LNCaP clone FGC (cell line): ENCODE results near the gene ARL8B.
"Not testable (repeated sequence)": the region's sequence is repeated elsewhere in the genome, so short reads cannot be mapped to it uniquely, and the experiment has no call there.

Experiments used
- DNase-seq: peaks from one replicate; pipeline ENCODE4 v3.0.0-alpha.2; 2011; ENCODE audit warnings: low read depth
- H3K4me3 ChIP-seq: 2 replicates; pipeline ENCODE4 v1.5.1; 2011; ENCODE audit warnings: mild to moderate bottlenecking, low read depth, low read length, control low read depth
- TF ChIP-seq, protein P1 (sequence below): IDR thresholded peaks from 2 replicates; pipeline ENCODE4 v1.5.1; 2012; ENCODE audit warnings: mild to moderate bottlenecking; ENCODE audit not compliant: control insufficient read depth, insufficient read depth; ENCODE audit errors: extremely low read depth

Gene ARL8B

DNA sequence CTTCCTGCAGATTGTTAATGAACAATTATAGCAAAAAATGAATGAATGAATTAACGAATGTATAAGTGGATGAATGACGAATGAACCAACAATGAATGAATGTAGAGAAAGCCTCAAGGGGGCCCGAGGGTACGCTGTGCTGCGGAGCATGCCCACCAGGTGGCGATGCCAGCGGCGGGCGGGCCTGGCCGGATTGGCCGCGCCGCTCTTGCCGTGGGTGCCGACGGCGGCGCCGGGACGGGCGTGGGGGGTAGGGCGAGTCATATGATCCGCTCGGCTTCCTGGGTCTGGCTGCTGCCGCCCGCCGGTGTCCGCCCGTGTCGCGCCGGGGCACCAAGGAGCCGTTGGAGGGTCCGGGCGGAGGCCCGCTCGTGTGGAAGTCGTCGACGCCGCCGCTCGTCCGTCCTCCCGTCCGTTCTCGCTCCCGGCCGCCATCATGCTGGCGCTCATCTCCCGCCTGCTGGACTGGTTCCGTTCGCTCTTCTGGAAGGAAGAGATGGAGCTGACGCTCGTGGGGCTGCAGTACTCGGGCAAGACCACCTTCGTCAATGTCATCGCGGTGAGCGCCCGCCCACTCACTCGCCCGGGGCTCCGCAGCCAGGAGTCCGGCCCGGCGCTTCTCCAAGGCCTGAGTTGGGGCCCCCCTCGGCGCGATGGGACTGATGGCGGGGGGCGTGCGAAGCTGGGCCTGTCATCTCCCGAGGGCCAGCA lies at the start of gene ARL8B:
ARL8B (plus strand) TSS at position 263 of the 711 bp plus-strand sequence; CDS start at position 437, 174 bp downstream.
- peak; percentile 49 for DNase-seq
- peak within 1 kb of the TSS; percentile 99 for H3K4me3 ChIP-seq
- TF ChIP-seq, protein P1, sequence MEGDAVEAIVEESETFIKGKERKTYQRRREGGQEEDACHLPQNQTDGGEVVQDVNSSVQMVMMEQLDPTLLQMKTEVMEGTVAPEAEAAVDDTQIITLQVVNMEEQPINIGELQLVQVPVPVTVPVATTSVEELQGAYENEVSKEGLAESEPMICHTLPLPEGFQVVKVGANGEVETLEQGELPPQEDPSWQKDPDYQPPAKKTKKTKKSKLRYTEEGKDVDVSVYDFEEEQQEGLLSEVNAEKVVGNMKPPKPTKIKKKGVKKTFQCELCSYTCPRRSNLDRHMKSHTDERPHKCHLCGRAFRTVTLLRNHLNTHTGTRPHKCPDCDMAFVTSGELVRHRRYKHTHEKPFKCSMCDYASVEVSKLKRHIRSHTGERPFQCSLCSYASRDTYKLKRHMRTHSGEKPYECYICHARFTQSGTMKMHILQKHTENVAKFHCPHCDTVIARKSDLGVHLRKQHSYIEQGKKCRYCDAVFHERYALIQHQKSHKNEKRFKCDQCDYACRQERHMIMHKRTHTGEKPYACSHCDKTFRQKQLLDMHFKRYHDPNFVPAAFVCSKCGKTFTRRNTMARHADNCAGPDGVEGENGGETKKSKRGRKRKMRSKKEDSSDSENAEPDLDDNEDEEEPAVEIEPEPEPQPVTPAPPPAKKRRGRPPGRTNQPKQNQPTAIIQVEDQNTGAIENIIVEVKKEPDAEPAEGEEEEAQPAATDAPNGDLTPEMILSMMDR = peak; percentile 99

DNA sequence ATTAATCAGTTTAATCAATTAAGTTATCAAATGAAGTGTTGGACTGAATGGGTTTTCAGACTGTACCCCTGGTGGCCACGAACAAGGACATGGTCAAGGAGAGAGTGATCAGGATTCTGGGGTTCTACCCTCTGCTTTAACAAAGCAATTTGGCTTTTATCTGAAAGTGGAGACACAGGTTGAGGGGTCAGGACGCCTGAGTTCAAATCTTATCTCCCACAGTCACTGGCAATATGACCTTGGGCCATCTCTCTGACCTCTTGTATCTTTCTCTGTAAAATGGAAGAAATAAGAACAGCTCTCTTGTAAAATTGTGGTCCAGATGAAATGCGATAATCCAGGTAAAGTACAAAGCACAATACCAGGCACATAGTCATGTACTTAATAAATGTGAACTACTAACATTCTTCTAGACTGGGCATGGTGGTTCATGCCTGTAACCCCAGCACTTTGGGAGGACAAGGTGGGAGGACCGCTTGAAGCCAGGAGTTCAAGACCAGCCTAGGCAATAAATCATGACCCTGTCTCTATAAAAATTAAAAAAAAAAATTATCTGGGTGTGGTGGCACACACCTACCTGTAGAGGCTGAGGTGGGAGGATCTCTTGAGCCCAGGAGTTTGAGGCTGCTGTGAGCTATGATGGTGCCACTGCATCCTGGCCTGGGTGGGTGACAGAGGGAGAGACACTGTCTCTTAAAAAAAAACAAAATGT lies 48.6 kb upstream of the ARL8B start:
- TF ChIP-seq, protein P1 = no peak
- no peak for DNase-seq
- no peak overlapping the region for H3K4me3 ChIP-seq

DNA sequence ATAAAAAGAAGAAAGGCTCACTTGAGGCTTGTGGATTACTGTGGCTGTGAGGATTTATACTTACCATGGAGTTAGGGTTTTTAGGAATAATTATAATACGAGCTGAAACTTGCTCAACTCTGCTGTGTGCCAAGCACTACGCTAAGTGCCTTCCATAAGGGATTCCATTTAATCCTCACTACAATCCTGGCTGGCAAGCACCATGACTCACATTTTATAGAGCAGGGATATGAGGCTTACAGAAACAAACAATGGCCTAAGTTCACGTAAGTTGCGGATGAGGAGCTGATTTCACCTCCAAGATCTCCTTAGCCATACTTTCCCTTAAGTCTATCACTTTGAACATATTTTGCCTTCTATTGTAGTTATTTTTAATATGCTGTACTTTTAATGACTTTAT lies 43.9 kb upstream of the ARL8B start:
- TF ChIP-seq, protein P1 = no peak
- no peak overlapping the region for H3K4me3 ChIP-seq
- DNase-seq = peak; percentile 22

DNA sequence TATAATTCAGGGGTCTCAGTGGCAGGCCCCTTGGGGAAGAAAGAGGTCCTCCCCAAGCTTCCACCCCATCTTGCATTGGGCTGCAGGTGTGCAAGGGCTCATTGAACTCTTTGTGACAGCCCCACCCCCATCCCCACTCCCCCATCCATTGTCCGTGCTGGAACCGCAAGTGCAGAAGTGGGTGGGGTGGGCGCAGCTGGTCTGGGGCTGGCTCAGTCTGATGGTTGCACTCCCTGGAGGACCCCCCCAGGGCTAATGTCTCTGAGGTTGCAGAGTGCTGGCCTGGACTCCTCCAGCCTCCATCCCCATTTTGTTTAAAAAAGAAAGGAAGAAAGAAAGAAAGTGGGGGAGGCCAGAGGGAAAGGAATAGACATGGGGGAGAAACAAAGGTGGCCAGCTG lies 42.3 kb upstream of the ARL8B start:
- TF ChIP-seq, protein P1 = no peak
- H3K4me3 ChIP-seq = no peak overlapping the region
- no peak for DNase-seq

DNA sequence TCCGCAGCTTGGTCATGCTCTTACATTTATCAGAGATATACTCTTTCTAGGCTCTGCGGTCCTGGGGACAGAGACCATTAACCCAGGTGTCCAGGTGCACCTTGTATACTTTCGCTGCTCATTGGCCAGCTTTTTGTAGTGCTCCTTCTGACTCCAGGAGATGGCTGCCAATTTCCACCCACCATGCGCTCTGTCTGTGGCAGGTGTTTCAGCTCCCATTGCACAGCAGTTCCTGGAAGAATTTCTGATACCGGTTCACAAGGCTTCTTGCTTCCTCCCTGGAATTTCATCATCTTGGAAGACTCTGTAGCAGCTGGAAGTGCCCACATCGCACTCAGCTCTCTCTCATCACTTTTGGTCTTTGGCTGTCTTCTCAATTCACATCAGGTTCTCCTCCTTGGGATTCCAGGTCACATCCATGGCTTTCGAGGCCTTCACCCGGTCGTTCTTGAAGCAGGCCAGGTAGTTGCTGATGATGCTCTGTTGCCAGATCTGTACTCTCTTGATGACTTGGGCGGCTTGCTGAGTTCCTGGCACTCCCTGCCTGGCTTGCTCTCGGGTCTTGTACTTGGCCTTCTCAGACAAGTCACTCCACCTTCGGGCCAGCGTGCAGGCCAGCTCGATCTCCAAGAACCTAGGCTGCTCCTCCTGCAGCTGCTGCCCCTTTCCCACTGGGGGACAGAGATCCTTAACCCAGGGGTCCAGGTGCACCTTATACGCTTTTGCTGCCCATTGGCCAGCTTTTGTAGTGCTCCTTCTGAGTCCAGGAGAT lies 41.1 kb upstream of the ARL8B start:
- DNase-seq = no peak
- H3K4me3 ChIP-seq = no peak overlapping the region
- TF ChIP-seq, protein P1 = no peak

DNA sequence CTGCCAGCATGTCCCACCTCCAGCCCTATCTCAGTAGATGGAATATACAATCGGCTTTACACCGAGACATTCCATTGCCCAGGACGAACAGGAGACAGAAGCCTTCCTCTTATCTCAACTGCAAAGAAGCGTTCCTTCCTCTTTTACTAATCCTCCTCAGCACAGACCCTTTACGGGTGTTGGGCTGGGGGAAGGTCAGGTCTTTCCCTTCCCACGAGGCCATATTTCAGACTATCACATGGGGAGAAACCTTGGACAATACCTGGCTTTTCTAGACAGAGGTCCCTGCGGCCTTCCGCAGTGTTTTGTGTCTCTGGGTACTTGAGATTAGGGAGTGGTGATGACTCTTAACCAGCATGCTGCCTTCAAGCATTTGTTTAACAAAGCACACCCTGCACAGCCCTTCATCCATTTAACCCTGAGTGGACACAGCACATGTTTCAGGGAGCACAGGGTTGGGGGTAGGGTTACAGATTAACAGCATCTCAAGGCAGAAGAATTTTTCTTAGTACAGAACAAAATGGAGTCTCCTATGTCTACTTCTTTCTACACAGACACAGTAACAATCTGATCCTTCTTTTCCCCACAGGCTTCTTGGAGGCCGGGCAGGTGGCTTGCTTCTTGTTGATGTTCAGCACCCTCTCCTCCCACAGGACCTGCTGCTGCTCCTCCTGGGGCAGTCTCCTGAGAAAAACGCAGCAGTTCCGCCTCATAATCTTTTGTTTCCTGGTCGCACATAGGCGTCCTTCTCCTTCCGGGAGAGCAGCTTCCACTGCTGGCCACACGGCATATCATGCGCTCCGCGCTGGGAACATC lies 39.9 kb upstream of the ARL8B start:
- not testable (repeated sequence) for H3K4me3 ChIP-seq

More for the DNA sequence above, 39.9 kb upstream of the ARL8B start:
- DNase-seq = not testable (repeated sequence)
